IMR-90 (cell line): ENCODE results near the gene AMBP. TPM values are rescaled to one million over a fixed set of nuclear protein-coding genes. Genes with fewer than 3 reads are reported as not detected.

Experiments
- ATAC-seq: fragments of 200-7000 bp; cut with Tn5 transposase; 2 replicates; pipeline ENCODE4 v1.9.1; 2020; ENCODE audit warnings: low read depth, mild to moderate bottlenecking, moderate library complexity
- Bru-seq: library from RNA; stranded (reverse); fragments of 400-500 nt; gene quantifications from one replicate; lab custom pipeline; 2021; lab: Mats Ljungman, UMichigan
- BruChase-seq, 2 experiments: library from RNA; stranded (reverse); fragments of 400-500 nt; gene quantifications; one replicate each; lab custom pipeline; 2021; lab: Mats Ljungman, UMichigan
- BruUV-seq: library from RNA; stranded (reverse); fragments of 400-500 nt; replicated peaks from 2 replicates; lab custom pipeline; 2021; lab: Mats Ljungman, UMichigan
- CTCF ChIA-PET: fragments of 300-600 bp; formaldehyde crosslinking; extraction: SDS; loops from one replicate; lab custom pipeline; 2021; ENCODE audit warnings: antibody characterized with exemption; lab: Yijun Ruan, JAX
- POLR2A ChIA-PET: fragments of 300-600 bp; sonication (Branson Sonifier 250); formaldehyde crosslinking; loops from one replicate; lab custom pipeline; 2022; ENCODE audit warnings: antibody characterized with exemption; ENCODE audit not compliant: unreplicated experiment; lab: Charles Lee
- DNase-seq: peaks from one replicate; pipeline ENCODE4 v3.0.0; 2013
- H2AFZ ChIP-seq: replicated peaks from 2 replicates; pipeline ENCODE3; 2013; ENCODE audit warnings: low read length, mild to moderate bottlenecking; ENCODE audit not compliant: poor library complexity
- H2AK5ac ChIP-seq: 2 replicates; pipeline ENCODE4 v1.6.1; 2013; ENCODE audit warnings: low read depth, low read length, inconsistent platforms
- H2AK9ac ChIP-seq: replicated peaks from 2 replicates; pipeline ENCODE3; 2013; ENCODE audit warnings: mild to moderate bottlenecking, low read depth, low read length, moderate library complexity; ENCODE audit not compliant: poor library complexity
- H2BK120ac ChIP-seq: 2 replicates; pipeline ENCODE4 v1.6.1; 2013; ENCODE audit warnings: low read depth, low read length, inconsistent platforms
- H2BK15ac ChIP-seq: 3 replicates; pipeline ENCODE4 v1.6.1; 2013; ENCODE audit warnings: low read depth, low read length, inconsistent platforms
- H2BK20ac ChIP-seq: 2 replicates; pipeline ENCODE4 v1.6.1; 2013; ENCODE audit warnings: low read depth, mild to moderate bottlenecking, inconsistent platforms, low read length, moderate library complexity
- H2BK5ac ChIP-seq: 2 replicates; pipeline ENCODE4 v1.6.1; 2013; ENCODE audit warnings: mild to moderate bottlenecking, low read depth, low read length, inconsistent platforms; ENCODE audit not compliant: poor library complexity, severe bottlenecking
- H3K14ac ChIP-seq: replicated peaks from 2 replicates; pipeline ENCODE4 v1.6.1; 2013; ENCODE audit warnings: low read depth, low read length, inconsistent platforms
- H3K18ac ChIP-seq: 2 replicates; pipeline ENCODE4 v1.6.1; 2013; ENCODE audit warnings: low read depth, low read length, control low read depth
- H3K23ac ChIP-seq: 2 replicates; pipeline ENCODE4 v1.6.1; 2013; ENCODE audit warnings: low read depth, low read length, inconsistent platforms
- H3K27ac ChIP-seq: 2 replicates; pipeline ENCODE4 v1.5.1; 2013; ENCODE audit warnings: mild to moderate bottlenecking, control low read depth, low read length; ENCODE audit not compliant: insufficient read depth
- H3K27me3 ChIP-seq: 2 replicates; pipeline ENCODE4 v1.6.1; 2013; ENCODE audit warnings: low read length; ENCODE audit not compliant: control insufficient read depth, insufficient read depth
- H3K36me3 ChIP-seq: 2 replicates; pipeline ENCODE4 v1.6.1; 2013; ENCODE audit warnings: low read length, mixed read lengths; ENCODE audit not compliant: control insufficient read depth, insufficient read depth
- H3K4ac ChIP-seq: 2 replicates; pipeline ENCODE4 v1.6.1; 2013; ENCODE audit warnings: low read depth, low read length, inconsistent platforms
- H3K4me1 ChIP-seq: 2 replicates; pipeline ENCODE4 v1.6.1; 2013; ENCODE audit warnings: low read length, mixed read lengths; ENCODE audit not compliant: control insufficient read depth, insufficient read depth
- H3K4me2 ChIP-seq: 2 replicates; pipeline ENCODE4 v1.6.1; 2013; ENCODE audit warnings: low read depth, mild to moderate bottlenecking, control low read depth, low read length, moderate library complexity
- H3K4me3 ChIP-seq: 2 replicates; pipeline ENCODE4 v1.5.1; 2013; ENCODE audit warnings: low read depth, mild to moderate bottlenecking, control low read depth, low read length, moderate library complexity; ENCODE audit not compliant: insufficient read depth
- H3K56ac ChIP-seq: 2 replicates; pipeline ENCODE4 v1.6.1; 2013; ENCODE audit warnings: low read length, inconsistent platforms; ENCODE audit not compliant: insufficient read depth; ENCODE audit errors: extremely low read depth
- H3K79me1 ChIP-seq, 2 experiments: 2 replicates each; pipeline ENCODE4 v1.6.1; 2013; ENCODE audit warnings: low read length in 2 of 2, inconsistent platforms in 1 of 2, low read depth in 1 of 2
- H3K9ac ChIP-seq: 2 replicates; pipeline ENCODE4 v1.6.1; 2013; ENCODE audit warnings: low read depth, low read length, control low read depth
- H3K9me1 ChIP-seq: 2 replicates; pipeline ENCODE4 v1.6.1; 2013; ENCODE audit warnings: low read length, inconsistent platforms; ENCODE audit not compliant: insufficient read depth
- H3K9me3 ChIP-seq: 2 replicates; pipeline ENCODE4 v1.6.1; 2013; ENCODE audit warnings: low read length; ENCODE audit not compliant: control insufficient read depth, insufficient read depth
- H4K20me1 ChIP-seq: 2 replicates; pipeline ENCODE4 v1.6.1; 2013; ENCODE audit warnings: low read length, inconsistent platforms; ENCODE audit not compliant: insufficient read depth
- H4K5ac ChIP-seq: 2 replicates; pipeline ENCODE4 v1.6.1; 2013; ENCODE audit warnings: mild to moderate bottlenecking, low read depth, low read length, control low read depth
- H4K8ac ChIP-seq, 2 experiments: 2 replicates each; pipeline ENCODE4 v1.6.1; 2013; ENCODE audit warnings: low read depth in 2 of 2, low read length in 2 of 2, control low read depth in 1 of 2, inconsistent platforms in 1 of 2
- H4K91ac ChIP-seq: 2 replicates; pipeline ENCODE4 v1.6.1; 2013; ENCODE audit warnings: low read depth, low read length, inconsistent platforms; ENCODE audit not compliant: insufficient read depth
- MAFK ChIP-seq: IDR thresholded peaks from 2 replicates; pipeline ENCODE4 v1.6.1; 2012; ENCODE audit warnings: low read depth, low read length, improper control_type of control experiment
- NFE2L2 ChIP-seq: fragments of 150-350 bp; IDR thresholded peaks from 2 replicates; pipeline ENCODE4 v1.6.1; 2016; ENCODE audit warnings: low read depth, mild to moderate bottlenecking, low read length
- USF2 ChIP-seq: fragments of 150-350 bp; IDR thresholded peaks from 2 replicates; pipeline ENCODE4 v1.6.1; 2017; ENCODE audit warnings: mild to moderate bottlenecking, antibody characterized with exemption, low read length, low read depth
- WGBS, 2 experiments: methylation state at CpG; one replicate each; pipeline versions ENCODE4 v1.1.5 to v1.1.7; 2013; ENCODE audit warnings: missing lambda C conversion rate in 2 of 2; ENCODE audit not compliant: insufficient read length in 1 of 2; ENCODE audit errors: extremely low coverage in 2 of 2; 5-methylcytosine and 5-hydroxymethylcytosine counted together
- dilution Hi-C: fragments of 300-500 bp; cut with HindIII; formaldehyde crosslinking; loops from one replicate; pipeline ENCODE4 v1.14.3; 2018; ENCODE audit warnings: low sequenced_read_pairs; ENCODE audit not compliant: unreplicated experiment
- in situ Hi-C: fragments of 300-500 bp; cut with MboI; formaldehyde crosslinking; loops from 3 replicates; pipeline ENCODE4 v1.14.3; 2019; ENCODE audit warnings: low sequenced_read_pairs, inconsistent platforms, mixed read lengths
- intact Hi-C: fragments of 100-400 bp; cut with micrococcal nuclease; formaldehyde crosslinking; loops from 2 replicates; pipeline ENCODE4 v1.10.0; 2022
- long read RNA-seq: library from polyadenylated mRNA; unstranded; transcript quantifications from one replicate; pipeline ENCODE4 v2.0.0, GENCODE V29; 2021; ENCODE audit not compliant: unreplicated experiment
- polyA plus RNA-seq, 3 experiments: library from polyadenylated mRNA; depleted of rRNA; stranded (reverse); fragments of >200 nt; gene quantifications; 2 replicates each; pipeline ENCODE4 v1.2.3, GENCODE V29; 2012; ENCODE audit warnings: low replicate concordance in 1 of 3
- total RNA-seq: library from RNA; depleted of rRNA; stranded (reverse); fragments of >200 nt; gene quantifications from 2 replicates; pipeline ENCODE4 v1.2.3, GENCODE V29; 2012; rRNA removed

AMBP gene
- total RNA-seq, result not detected in 2 replicates
- polyA plus RNA-seq (2012; rRNA removed), result not detected in 2 replicates
- polyA plus RNA-seq (2012; cell fraction: cytosol; rRNA removed), result 0.10 and 0.13 TPM in 2 replicates
- polyA plus RNA-seq (2012; cell fraction: nucleus; rRNA removed; ENCODE audit: low replicate concordance), result not detected in 2 replicates
- Bru-seq, nascent RNA, result not detected
- not detected for BruChase-seq, experiment 1, labeled RNA remaining after a 6-hour chase
- percentile 5 among the genes with signal in this experiment for BruChase-seq, experiment 2, labeled RNA remaining after a 2-hour chase
- long read RNA-seq, result 0 reads

- H3K27ac ChIP-seq, result no peak within 1 kb of the TSS
- H2AK9ac ChIP-seq, result no peak within 1 kb of the TSS
- H3K18ac ChIP-seq, result no peak within 1 kb of the TSS
- H2BK5ac ChIP-seq, result no peak within 1 kb of the TSS
- no peak within 1 kb of the TSS for H4K8ac ChIP-seq
- H4K20me1 ChIP-seq, result no peaks in the 10 kb centered on the region
- no peak within 1 kb of the TSS for H4K5ac ChIP-seq
- H2BK20ac ChIP-seq, result no peak within 1 kb of the TSS
- BruUV-seq, result no TSS peak
- H3K4me2 ChIP-seq, result no peak within 1 kb of the TSS
- H4K91ac ChIP-seq, result no peak within 1 kb of the TSS
- H3K9me1 ChIP-seq, result no peaks in the 10 kb centered on the region
- no peaks in the 10 kb centered on the region; the same call in 1 of the 2 replicates for H3K9me3 ChIP-seq
- no peak for ATAC-seq
- no peak within 1 kb of the TSS for H2BK15ac ChIP-seq
- no peak within 1 kb of the TSS for H2AK5ac ChIP-seq
- ChIA-PET POLR2A (interaction anchor here (0.6 kb wide), 1 partner anchor 25 kb away, joined by 3 read pairs; no protein-coding TSS in a partner anchor), CTCF (no interaction called here)
- dilution Hi-C loops, result no loop called here
- H3K4ac ChIP-seq, result no peak within 1 kb of the TSS
- 44% methylated on average over 3 of the region's 16 CpGs; no CpG with 5 or more reads in 1 of the 2 experiments for WGBS, 2 experiments
- no peaks in the 10 kb centered on the region for H3K79me1 ChIP-seq
- no peak within 1 kb of the TSS for H2BK120ac ChIP-seq
- no peaks in the 10 kb centered on the region for H3K36me3 ChIP-seq
- intact Hi-C loops, result no loop called here
- no peak within 1 kb of the TSS for H3K14ac ChIP-seq
- H3K23ac ChIP-seq, result no peak within 1 kb of the TSS
- no peak for DNase-seq
- in situ Hi-C loops, result no loop called here
- H3K4me1 ChIP-seq, result no peaks in the 10 kb centered on the region; the same call in 1 of the 2 replicates
- H3K56ac ChIP-seq, result no peak within 1 kb of the TSS
- no peak within 1 kb of the TSS for H3K4me3 ChIP-seq
- no peak within 1 kb of the TSS for H2AFZ ChIP-seq
- no peak within 1 kb of the TSS for H3K9ac ChIP-seq
- H3K27me3 ChIP-seq, result peaks cover 45% of the 10 kb centered on the region
- TF ChIP-seq MAFK, result peak; percentile 58
- no peak for TF ChIP-seq USF2
- peak; percentile 92 for TF ChIP-seq NFE2L2
These were observed at the start of gene AMBP for GRCh38 chr9:114078021-114078780. TSS of gene AMBP (minus strand) at chr9:114078300. CDS start at chr9:114078209, 91 bp downstream.
